Neural cell (in vitro differentiated cells): ENCODE measurements around the gene PLD5. TPM values are rescaled to one million over a fixed set of nuclear protein-coding genes. Genes with fewer than 3 reads are reported as not detected.

Experiments
- H2AFZ ChIP-seq: fragments of 200-600, 300-800 bp; sonication (generic), shearing (Covaris generic); 2 replicates; pipeline ENCODE4 v1.6.0; 2014; ENCODE audit warnings: low read depth, mild to moderate bottlenecking, antibody characterized with exemption, low read length, moderate library complexity
- H3F3A ChIP-seq: fragments of 200-600 bp; shearing (Covaris generic); 2 replicates; pipeline ENCODE4 v1.6.1; 2016; ENCODE audit warnings: mild to moderate bottlenecking, moderate library complexity, mixed read lengths, antibody characterized with exemption, low read length; ENCODE audit not compliant: insufficient read depth, poor library complexity, severe bottlenecking
- H3K27ac ChIP-seq: fragments of 200-600, 300-800 bp; sonication (generic), shearing (Covaris generic); 2 replicates; pipeline ENCODE4 v1.5.1; 2014; ENCODE audit warnings: mild to moderate bottlenecking, low read length, moderate library complexity
- H3K27me3 ChIP-seq: fragments of 300-800, 200-600 bp; sonication (generic), shearing (Covaris generic); 2 replicates; pipeline ENCODE4 v1.6.0; 2014; ENCODE audit warnings: mild to moderate bottlenecking, low read depth, low read length, moderate library complexity; ENCODE audit not compliant: insufficient read depth
- H3K36me3 ChIP-seq: fragments of 300-800, 200-600 bp; sonication (generic), shearing (Covaris generic); 2 replicates; pipeline ENCODE4 v1.5.1; 2014; ENCODE audit warnings: mild to moderate bottlenecking, antibody characterized with exemption, low read length, moderate library complexity; ENCODE audit not compliant: insufficient read depth
- H3K4me2 ChIP-seq: fragments of 300-800, 200-600 bp; sonication (generic), shearing (Covaris generic); 2 replicates; pipeline ENCODE4 v1.6.0; 2014; ENCODE audit warnings: mild to moderate bottlenecking, low read length
- H3K4me3 ChIP-seq: fragments of 300-800, 200-600 bp; sonication (generic), shearing (Covaris generic); 2 replicates; pipeline ENCODE4 v1.5.1; 2014; ENCODE audit warnings: mild to moderate bottlenecking, low read length, moderate library complexity
- H3K79me2 ChIP-seq: fragments of 200-600 bp; shearing (Covaris generic); replicated peaks from 2 replicates; pipeline ENCODE4 v1.6.0; 2014; ENCODE audit warnings: mild to moderate bottlenecking, low read length, moderate library complexity; ENCODE audit not compliant: insufficient read depth
- H3K9ac ChIP-seq: fragments of 300-800, 200-600 bp; sonication (generic), shearing (Covaris generic); 2 replicates; pipeline ENCODE4 v1.6.1; 2016; ENCODE audit warnings: mild to moderate bottlenecking, low read length, mixed read lengths
- H3K9me2 ChIP-seq: fragments of 200-600 bp; shearing (Covaris generic); 2 replicates; pipeline ENCODE4 v1.6.1; 2016; ENCODE audit warnings: mild to moderate bottlenecking, low read length, mixed read lengths; ENCODE audit not compliant: insufficient read depth
- H3K9me3 ChIP-seq: fragments of 200-600, 300-800 bp; sonication (generic), shearing (Covaris generic); 2 replicates; pipeline ENCODE4 v1.6.1; 2016; ENCODE audit warnings: mild to moderate bottlenecking, mixed run types, low read length, moderate library complexity, mixed read lengths
- H4K20me1 ChIP-seq: fragments of 200-600 bp; shearing (Covaris generic); 2 replicates; pipeline ENCODE4 v1.6.1; 2016; ENCODE audit warnings: mild to moderate bottlenecking, mixed run types; ENCODE audit not compliant: insufficient read depth
- EP300 ChIP-seq: fragments of 450-650 bp; conservative IDR thresholded peaks from 2 replicates; pipeline ENCODE4 v1.6.1; 2014; ENCODE audit warnings: antibody characterized with exemption, mild to moderate bottlenecking, moderate library complexity; ENCODE audit not compliant: poor library complexity, severe bottlenecking
- EZH2 ChIP-seq: fragments of 200-600, 300-800 bp; shearing (Covaris generic), sonication (generic); IDR thresholded peaks from 2 replicates; pipeline ENCODE4 v1.6.1; 2014; ENCODE audit warnings: antibody characterized with exemption, low read length, borderline replicate concordance, mild to moderate bottlenecking; ENCODE audit not compliant: insufficient read depth, poor library complexity, severe bottlenecking
- MXI1 ChIP-seq: fragments of 450-650 bp; conservative IDR thresholded peaks from 2 replicates; pipeline ENCODE4 v1.6.1; 2014; ENCODE audit warnings: antibody characterized with exemption, mild to moderate bottlenecking; ENCODE audit not compliant: poor library complexity, severe bottlenecking
- POLR2AphosphoS5 ChIP-seq: IDR thresholded peaks from 2 replicates; pipeline ENCODE4 v1.6.1; 2012
- RAD21 ChIP-seq: fragments of 450-650 bp; conservative IDR thresholded peaks from 2 replicates; pipeline ENCODE4 v1.6.1; 2014; ENCODE audit warnings: antibody characterized with exemption, mild to moderate bottlenecking, moderate library complexity
- SMC3 ChIP-seq: fragments of 450-650 bp; conservative IDR thresholded peaks from 2 replicates; pipeline ENCODE4 v1.6.1; 2014; ENCODE audit warnings: antibody characterized with exemption, mild to moderate bottlenecking, moderate library complexity; ENCODE audit not compliant: poor library complexity
- TAF1 ChIP-seq: IDR thresholded peaks from 2 replicates; pipeline ENCODE4 v1.6.1; 2012; ENCODE audit warnings: low read depth
- polyA plus RNA-seq: library from polyadenylated mRNA; depleted of rRNA; stranded (reverse); fragments of >200 nt; gene quantifications from 2 replicates; pipeline ENCODE4 v1.2.3, GENCODE V29; 2014
- TF ChIP-seq, protein P1 (sequence below): IDR thresholded peaks from 2 replicates; pipeline ENCODE4 v1.6.1; 2012; ENCODE audit warnings: borderline replicate concordance
- TF ChIP-seq, protein P2 (sequence below): fragments of 450-650 bp; IDR thresholded peaks from 2 replicates; pipeline ENCODE4 v1.5.1; 2014; ENCODE audit warnings: antibody characterized with exemption, mild to moderate bottlenecking, moderate library complexity; ENCODE audit not compliant: poor library complexity, severe bottlenecking

The PLD5 gene
- polyA plus RNA-seq, 1 donor from 2014 or later: 0.64 TPM

DNA sequence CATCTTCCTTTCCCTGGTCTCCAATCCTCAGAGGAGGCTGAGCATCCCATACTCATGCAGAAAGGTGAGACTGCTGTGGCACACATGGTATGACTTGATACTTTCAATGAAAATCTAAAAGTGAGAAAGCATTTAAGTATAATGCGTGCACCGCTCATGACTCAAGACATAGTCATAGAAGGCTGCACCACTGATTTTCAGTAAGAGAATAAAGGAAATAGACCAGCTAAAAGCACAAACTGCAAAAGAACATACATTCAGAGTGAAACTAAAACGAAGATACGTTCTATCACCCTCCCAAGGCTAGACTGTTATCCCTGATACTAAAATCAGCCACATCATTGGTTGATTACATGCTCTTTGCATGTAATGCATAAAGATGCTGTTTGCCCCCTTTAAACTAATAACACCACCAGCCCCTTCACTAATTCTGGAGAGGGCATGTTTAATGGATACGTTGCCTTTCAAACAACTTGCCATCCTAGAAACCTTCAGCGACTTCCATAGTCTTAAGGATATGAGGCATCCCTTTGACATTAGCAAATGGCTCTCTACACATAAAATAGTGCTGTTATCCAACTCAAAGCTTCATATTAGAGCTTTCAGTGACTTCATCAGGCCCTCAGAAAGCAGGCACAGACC, 2.1 kb downstream of the PLD5 start:
- Histone ChIP-seq H3K27ac (no peak overlapping the region), H3K27me3 (peaks cover 36% of the 10 kb centered on the region), H4K20me1 (no peaks in the 10 kb centered on the region), H3K9me3 (no peaks in the 10 kb centered on the region), H3K36me3 (no peaks in the 10 kb centered on the region), H3K9ac (no peak overlapping the region), H3K4me2 (no peak overlapping the region), H3F3A (no peaks in the 10 kb centered on the region), H3K9me2 (no peaks in the 10 kb centered on the region), H3K4me3 (peak overlapping the region; percentile 83), H3K79me2 (no peaks in the 10 kb centered on the region), H2AFZ (no peak overlapping the region)
- TF ChIP-seq EP300 (no peak), MXI1 (no peak), SMC3 (no peak), POLR2AphosphoS5 (no peak), EZH2 (no peak)
- TF ChIP-seq, protein P1, sequence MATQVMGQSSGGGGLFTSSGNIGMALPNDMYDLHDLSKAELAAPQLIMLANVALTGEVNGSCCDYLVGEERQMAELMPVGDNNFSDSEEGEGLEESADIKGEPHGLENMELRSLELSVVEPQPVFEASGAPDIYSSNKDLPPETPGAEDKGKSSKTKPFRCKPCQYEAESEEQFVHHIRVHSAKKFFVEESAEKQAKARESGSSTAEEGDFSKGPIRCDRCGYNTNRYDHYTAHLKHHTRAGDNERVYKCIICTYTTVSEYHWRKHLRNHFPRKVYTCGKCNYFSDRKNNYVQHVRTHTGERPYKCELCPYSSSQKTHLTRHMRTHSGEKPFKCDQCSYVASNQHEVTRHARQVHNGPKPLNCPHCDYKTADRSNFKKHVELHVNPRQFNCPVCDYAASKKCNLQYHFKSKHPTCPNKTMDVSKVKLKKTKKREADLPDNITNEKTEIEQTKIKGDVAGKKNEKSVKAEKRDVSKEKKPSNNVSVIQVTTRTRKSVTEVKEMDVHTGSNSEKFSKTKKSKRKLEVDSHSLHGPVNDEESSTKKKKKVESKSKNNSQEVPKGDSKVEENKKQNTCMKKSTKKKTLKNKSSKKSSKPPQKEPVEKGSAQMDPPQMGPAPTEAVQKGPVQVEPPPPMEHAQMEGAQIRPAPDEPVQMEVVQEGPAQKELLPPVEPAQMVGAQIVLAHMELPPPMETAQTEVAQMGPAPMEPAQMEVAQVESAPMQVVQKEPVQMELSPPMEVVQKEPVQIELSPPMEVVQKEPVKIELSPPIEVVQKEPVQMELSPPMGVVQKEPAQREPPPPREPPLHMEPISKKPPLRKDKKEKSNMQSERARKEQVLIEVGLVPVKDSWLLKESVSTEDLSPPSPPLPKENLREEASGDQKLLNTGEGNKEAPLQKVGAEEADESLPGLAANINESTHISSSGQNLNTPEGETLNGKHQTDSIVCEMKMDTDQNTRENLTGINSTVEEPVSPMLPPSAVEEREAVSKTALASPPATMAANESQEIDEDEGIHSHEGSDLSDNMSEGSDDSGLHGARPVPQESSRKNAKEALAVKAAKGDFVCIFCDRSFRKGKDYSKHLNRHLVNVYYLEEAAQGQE: no peak
- TF ChIP-seq, protein P2, sequence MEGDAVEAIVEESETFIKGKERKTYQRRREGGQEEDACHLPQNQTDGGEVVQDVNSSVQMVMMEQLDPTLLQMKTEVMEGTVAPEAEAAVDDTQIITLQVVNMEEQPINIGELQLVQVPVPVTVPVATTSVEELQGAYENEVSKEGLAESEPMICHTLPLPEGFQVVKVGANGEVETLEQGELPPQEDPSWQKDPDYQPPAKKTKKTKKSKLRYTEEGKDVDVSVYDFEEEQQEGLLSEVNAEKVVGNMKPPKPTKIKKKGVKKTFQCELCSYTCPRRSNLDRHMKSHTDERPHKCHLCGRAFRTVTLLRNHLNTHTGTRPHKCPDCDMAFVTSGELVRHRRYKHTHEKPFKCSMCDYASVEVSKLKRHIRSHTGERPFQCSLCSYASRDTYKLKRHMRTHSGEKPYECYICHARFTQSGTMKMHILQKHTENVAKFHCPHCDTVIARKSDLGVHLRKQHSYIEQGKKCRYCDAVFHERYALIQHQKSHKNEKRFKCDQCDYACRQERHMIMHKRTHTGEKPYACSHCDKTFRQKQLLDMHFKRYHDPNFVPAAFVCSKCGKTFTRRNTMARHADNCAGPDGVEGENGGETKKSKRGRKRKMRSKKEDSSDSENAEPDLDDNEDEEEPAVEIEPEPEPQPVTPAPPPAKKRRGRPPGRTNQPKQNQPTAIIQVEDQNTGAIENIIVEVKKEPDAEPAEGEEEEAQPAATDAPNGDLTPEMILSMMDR: no peak

DNA sequence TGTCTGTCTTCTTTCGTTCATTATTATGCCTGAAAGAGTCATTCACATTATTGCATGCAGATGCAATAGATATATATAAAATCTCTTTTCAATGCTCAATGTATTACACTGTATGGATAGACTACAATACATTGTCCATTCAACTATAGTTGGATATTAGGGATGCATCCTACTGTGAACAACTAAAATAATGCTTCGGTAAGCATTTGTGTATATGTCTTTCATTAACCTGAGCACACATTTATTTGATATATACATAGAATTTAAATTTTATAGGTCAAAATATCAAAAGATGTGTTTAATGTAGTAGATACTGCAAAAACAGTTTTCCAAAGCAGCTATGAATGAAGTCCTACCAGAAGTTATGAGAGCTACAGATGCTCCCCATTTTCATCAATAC, 8.9 kb downstream of the PLD5 start:
- no peak overlapping the region for H3K4me3 ChIP-seq
- H4K20me1 ChIP-seq: no peaks in the 10 kb centered on the region
- no peak overlapping the region for H3K9ac ChIP-seq
- H3K27me3 ChIP-seq: no peaks in the 10 kb centered on the region
- TF ChIP-seq POLR2AphosphoS5 (no peak), RAD21 (no peak), SMC3 (no peak), TAF1 (no peak), MXI1 (no peak), EP300 (no peak)
- TF ChIP-seq, protein P1: no peak
- TF ChIP-seq, protein P2: no peak
- no peaks in the 10 kb centered on the region for H3F3A ChIP-seq
- no peaks in the 10 kb centered on the region for H3K9me2 ChIP-seq
- no peaks in the 10 kb centered on the region for H3K9me3 ChIP-seq
- H2AFZ ChIP-seq: no peak overlapping the region
- H3K79me2 ChIP-seq: no peaks in the 10 kb centered on the region
- no peak overlapping the region for H3K27ac ChIP-seq
- H3K36me3 ChIP-seq: no peaks in the 10 kb centered on the region
- no peak overlapping the region for H3K4me2 ChIP-seq
